Endometrium (tissue), 2 donors: ENCODE results near the gene CCN2.

Experiments
- FAIRE-seq: peaks from 2 replicates; lab custom pipeline; 2012; peaks lifted over from hg19 to GRCh38; lab: Jason Lieb, UNC
- donor health status: control.
- donor health status: control.

Gene CCN2

DNA sequence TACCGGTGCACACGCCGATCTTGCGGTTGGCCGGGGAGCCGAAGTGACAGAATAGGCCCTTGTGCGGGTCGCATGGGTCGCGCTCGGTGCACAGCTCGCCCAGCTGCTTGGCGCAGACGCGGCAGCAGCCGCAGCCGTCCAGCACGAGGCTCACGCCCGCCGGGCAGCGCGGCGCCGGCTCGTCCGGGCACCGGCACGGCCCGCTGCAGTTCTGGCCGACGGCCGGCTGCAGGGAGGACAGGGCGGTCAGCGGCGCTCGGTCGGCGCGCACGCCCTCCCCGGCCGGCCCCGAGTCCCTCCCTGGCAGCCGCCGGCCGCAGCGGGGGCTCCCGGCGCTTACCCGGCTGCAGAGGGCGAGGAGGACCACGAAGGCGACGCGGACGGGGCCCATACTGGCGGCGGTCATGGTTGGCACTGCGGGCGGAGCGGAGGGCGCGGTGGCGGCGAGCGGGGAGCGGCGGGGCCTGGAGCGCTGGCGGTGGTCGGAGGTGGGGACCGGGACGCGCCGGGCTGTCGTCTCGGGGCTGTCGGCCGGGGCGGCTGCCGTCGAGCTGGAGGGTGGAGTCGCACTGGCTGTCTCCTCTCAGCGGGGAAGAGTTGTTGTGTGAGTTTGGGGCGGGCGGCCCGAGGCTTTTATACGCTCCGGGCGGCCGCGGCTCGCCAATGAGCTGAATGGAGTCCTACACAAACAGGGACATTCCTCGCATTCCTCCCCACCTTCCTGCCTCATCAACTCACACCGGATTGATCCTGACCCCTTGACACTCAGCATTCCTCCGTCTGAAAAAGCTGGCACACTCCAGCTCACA, at the start of gene CCN2:
Gene CCN2 (minus strand): TSS at position 606 of the 809 bp plus-strand sequence. CDS start 200 bp downstream, at position 406.
- FAIRE-seq = peak; percentile 91

DNA sequence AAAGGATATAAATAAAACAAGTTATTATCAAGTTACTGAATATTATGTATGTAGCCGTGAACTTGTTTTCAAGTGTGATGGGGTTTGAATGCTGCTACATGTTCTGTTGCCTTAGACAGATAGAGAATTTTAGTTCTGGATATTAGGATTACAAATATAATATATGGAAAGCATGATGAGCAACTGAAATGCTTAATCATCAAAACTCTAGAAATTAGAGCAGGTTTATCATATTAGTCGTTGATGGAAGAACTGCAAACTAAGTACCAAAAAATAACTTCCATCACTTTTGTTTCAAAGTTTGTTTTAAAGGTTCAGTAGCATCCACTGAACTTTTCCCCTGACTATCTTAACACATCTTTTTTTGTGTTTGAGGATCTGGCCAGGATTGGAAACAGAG, 49.1 kb upstream of the CCN2 start:
- no peak for FAIRE-seq

- peak; percentile 59 for FAIRE-seq
These were observed 48.5 kb upstream of the CCN2 start for GRCh38 chr6:131999545-132000146.

GRCh38 chr6:131998255-131998982, 47.2 kb upstream of the CCN2 start:
- no peak for FAIRE-seq

GRCh38 chr6:131997429-131998153, 46.4 kb upstream of the CCN2 start:
- no peak for FAIRE-seq

GRCh38 chr6:131995917-131996316, 44.7 kb upstream of the CCN2 start:
- FAIRE-seq = no peak

GRCh38 chr6:131992557-131992956, 41.4 kb upstream of the CCN2 start:
- no peak for FAIRE-seq

GRCh38 chr6:131989036-131989435, 37.9 kb upstream of the CCN2 start:
- FAIRE-seq = no peak

DNA sequence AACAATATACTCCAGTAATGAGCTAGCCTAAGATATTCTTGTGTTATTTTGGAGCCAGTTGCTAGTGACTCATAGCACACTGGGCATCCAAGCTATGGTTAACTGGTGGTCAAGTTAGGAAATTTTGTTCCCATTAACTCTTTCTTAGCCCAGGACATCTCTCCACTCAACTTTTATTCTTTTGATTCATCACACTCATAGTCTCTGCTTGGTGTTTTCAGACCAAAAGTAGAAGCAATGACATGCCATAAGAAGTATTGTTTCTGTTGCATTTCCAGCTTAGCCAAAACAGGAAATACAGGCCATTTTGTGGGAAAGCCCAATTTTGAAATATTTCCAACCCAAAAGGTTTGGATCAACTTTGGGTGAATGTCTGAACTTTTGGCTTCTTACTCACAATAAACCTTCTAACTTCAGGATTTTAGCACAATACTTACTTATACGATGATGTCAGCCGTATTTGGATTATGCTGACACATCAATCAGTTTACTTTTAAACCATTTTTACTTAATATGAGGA, 31.6 kb upstream of the CCN2 start:
- no peak for FAIRE-seq

DNA sequence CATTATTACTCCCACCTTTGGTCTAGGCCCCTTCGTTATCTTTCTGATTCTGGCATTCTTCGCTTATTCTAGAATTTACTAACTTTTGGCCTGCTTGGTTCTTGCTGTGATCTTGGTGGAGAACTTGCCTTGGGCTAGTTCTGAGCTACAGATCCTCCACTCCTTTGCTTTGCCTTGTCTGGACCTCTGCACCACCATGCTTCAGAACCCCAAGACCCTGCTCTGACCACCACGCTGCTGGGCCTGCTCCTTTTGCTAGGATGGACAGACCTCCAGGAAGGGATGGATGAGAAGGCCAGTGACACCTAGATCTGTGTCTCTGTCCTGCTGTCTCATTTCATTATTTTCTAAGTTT, 30.4 kb upstream of the CCN2 start:
- FAIRE-seq = no peak

DNA sequence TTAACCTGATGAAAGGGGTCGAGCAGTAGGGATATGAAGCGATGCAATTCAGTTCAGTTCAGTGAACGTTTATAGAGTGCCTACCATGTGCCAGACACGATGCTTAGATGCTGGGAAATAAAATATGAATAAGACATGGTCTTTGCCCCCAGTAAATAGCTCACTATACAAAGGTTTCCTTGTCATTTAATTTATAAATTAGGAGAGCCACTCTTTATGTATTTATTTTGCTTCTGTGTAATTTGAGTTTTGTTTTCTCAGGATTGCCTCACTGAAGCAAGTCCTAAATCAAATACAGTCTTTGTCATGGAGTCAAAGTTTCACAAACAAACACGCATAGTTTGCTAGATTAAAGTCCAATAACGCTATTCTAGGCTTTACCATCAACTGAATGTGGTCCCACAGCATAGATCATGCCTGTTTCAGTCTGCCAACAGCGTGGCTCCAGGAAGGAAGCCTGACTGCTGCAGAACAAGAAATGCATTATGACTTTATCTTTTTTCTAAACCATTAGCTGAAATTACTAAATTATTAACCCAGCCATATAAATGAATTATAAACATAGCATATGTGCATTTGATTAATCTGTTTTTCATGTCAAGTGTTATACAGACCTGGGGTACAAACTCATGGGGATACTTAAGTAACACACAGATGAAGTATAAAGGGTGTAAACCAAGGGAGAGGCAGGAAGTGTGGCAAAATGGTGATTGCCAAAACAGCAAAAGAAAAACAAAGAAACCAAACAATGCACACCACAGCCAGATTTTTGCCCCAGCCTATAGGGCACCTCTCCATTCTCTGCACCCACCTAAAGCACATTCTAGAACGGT, 29.8 kb upstream of the CCN2 start:
- no peak for FAIRE-seq

GRCh38 chr6:131980338-131980790, 29.2 kb upstream of the CCN2 start:
- no peak for FAIRE-seq

- no peak for FAIRE-seq
These were observed 28.6 kb upstream of the CCN2 start for GRCh38 chr6:131979515-131980337.

- FAIRE-seq = no peak
These were observed 27.4 kb upstream of the CCN2 start for GRCh38 chr6:131978522-131978921.

- no peak for FAIRE-seq
These were observed 25.4 kb upstream of the CCN2 start for GRCh38 chr6:131976545-131977061.

DNA sequence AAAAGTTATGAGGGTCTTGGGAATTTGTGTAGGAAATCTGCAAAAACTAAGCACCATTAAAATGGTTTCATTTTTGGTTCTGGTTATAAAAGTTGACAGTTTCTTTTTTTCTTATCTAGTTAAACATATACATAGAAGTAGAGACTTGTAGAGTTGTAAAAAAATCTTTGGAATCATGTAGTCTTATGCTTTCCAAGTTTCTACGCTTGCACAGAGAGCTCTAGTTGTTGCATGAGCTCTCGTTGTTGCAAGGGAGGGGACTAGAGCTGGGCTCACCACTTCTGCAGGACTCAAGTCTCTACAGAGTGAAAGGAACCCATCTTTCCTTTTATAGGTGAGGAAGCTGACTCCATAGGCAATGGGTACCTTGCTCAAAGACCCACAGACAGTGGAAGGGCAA, 21.6 kb upstream of the CCN2 start:
- FAIRE-seq = no peak

DNA sequence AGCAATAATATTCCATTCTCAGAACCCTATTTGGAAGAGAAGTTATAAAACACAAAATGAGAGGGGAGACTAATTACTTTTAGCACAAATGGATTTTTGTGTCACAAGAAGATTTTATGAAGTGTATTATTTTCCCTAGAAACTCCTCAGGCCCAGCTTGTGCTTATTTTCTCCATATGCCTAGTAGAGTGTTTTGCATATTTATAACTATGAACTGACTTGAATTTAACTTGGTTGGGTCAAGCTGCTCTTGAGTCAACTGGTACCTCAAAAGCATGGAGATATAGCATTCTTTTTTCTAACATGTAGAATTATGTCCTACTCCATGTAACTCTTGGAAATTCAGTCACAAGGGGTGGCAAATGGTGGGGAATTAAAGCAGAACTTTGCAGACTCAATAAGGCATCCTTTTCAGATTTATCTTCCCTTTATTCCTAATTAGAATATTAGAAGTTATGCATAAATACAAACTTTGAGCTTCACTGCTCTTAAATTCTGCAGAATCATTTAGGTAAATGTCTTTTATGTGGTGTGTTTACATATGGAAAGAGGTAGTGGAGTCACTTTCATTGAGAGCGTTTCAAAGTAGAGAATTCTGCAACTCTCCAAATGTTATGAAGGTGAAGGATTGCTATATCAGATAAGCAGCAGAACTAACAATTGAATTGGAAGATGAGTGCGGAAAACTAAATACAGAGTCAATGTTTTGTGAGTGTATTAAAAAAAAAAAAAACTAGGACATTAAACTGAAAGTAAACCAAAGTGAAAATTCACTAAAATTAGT, 19.1 kb upstream of the CCN2 start:
- no peak for FAIRE-seq

DNA sequence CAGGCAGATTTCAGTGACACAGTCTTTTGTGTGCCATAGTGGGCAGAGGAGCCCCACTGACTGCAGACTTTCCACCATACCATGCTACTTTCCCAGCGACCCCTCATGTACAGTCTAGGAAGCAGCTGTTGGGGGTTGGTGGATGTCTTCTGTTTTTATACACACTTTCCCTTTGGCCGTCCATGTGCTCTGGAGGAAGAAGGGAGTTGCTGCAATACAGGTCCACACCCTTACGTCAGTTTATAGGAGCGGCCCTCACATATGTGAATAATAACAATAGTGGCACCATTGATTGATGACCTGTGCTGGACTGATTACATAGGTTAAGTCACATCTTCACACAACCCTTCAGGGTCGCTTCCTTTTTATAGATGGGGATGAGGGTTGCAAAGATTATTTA, 17.5 kb upstream of the CCN2 start:
- no peak for FAIRE-seq

DNA sequence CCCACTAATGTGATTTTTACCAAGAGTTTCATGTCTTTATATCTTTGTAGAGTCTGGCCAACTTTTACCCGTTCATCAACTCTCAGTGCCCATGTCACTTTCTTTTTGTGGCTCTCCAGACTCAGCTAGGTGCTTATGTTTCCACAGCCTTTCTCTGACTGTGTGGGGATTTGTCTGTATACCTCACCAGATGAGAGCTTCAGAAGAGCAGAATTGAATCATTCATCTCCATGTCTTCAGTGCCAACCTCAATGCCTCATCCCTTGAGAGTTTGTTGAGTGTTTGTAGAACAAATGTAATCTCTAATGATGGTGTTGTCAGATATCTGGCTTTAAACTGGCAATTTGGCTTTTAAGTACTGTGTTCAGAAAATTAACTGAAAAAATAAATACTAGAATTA, 16.8 kb upstream of the CCN2 start:
- FAIRE-seq = no peak
